GM12878 (cell line): Measurements from ENCODE around the gene NR1I3. TPM values are rescaled to one million over a fixed set of nuclear protein-coding genes. Genes with fewer than 3 reads are reported as not detected.

Experiments
- BCL3 ChIP-seq: IDR thresholded peaks from 2 replicates; pipeline ENCODE4 v1.6.1; 2011; ENCODE audit warnings: borderline replicate concordance, low read depth, mild to moderate bottlenecking, moderate library complexity, low read length; ENCODE audit not compliant: insufficient read depth, poor library complexity, severe bottlenecking
- CBX5 ChIP-seq: sonication (generic); IDR thresholded peaks from 2 replicates; pipeline ENCODE4 v1.6.1; 2016; ENCODE audit warnings: low read depth, moderate library complexity, mild to moderate bottlenecking, inconsistent platforms
- CEBPB ChIP-seq, 2 experiments: fragments of 150-350 bp in 1 of 2; IDR thresholded peaks; 2 replicates each; pipeline ENCODE4 v1.6.1; 2012 to 2014; ENCODE audit warnings: low read depth in 2 of 2, low read length in 2 of 2, borderline replicate concordance in 1 of 2, inconsistent platforms in 1 of 2
- CHD1 ChIP-seq: IDR thresholded peaks from 2 replicates; pipeline ENCODE4 v1.6.1; 2012; ENCODE audit warnings: low read depth, low read length, improper control_type of control experiment
- CHD2 ChIP-seq: IDR thresholded peaks from 2 replicates; pipeline ENCODE4 v1.6.1; 2011; ENCODE audit warnings: low read depth, low read length, improper control_type of control experiment, borderline replicate concordance
- CREM ChIP-seq: IDR thresholded peaks from 2 replicates; pipeline ENCODE4 v1.6.1; 2014; ENCODE audit warnings: antibody characterized with exemption, low read depth
- CUX1 ChIP-seq: IDR thresholded peaks from 2 replicates; pipeline ENCODE4 v1.6.1; 2012; ENCODE audit warnings: improper control_type of control experiment, low read depth, low read length; ENCODE audit not compliant: insufficient replicate concordance
- E2F8 ChIP-seq: fragments of 450-650 bp; IDR thresholded peaks from 2 replicates; pipeline ENCODE4 v1.6.1; 2018; ENCODE audit warnings: mild to moderate bottlenecking, low read depth, moderate library complexity; ENCODE audit not compliant: partially characterized antibody
- ELK1 ChIP-seq: IDR thresholded peaks from 2 replicates; pipeline ENCODE4 v1.6.1; 2012; ENCODE audit warnings: low read depth, low read length, improper control_type of control experiment
- HDAC2 ChIP-seq: fragments of 200-600 bp; sonication (generic); IDR thresholded peaks from 2 replicates; pipeline ENCODE4 v1.6.1; 2017
- IKZF2 ChIP-seq, 2 experiments: fragments of 450-650 bp; IDR thresholded peaks; 2 replicates each; pipeline ENCODE4 v1.6.1; 2017; ENCODE audit warnings: mild to moderate bottlenecking in 2 of 2, moderate library complexity in 2 of 2
- KLF5 ChIP-seq: fragments of 450-650 bp; IDR thresholded peaks from 2 replicates; pipeline ENCODE4 v1.6.1; 2014; ENCODE audit warnings: mild to moderate bottlenecking; ENCODE audit not compliant: partially characterized antibody
- MEF2A ChIP-seq: IDR thresholded peaks from 2 replicates; pipeline ENCODE4 v1.6.1; 2011; ENCODE audit warnings: low read depth, mild to moderate bottlenecking, low read length, moderate library complexity; ENCODE audit not compliant: insufficient read depth
- PML ChIP-seq: IDR thresholded peaks from 2 replicates; pipeline ENCODE4 v1.6.1; 2012; ENCODE audit warnings: low read length, inconsistent platforms
- POLR2AphosphoS2 ChIP-seq: IDR thresholded peaks from 2 replicates; pipeline ENCODE4 v1.6.1; 2011; ENCODE audit warnings: low read depth, mild to moderate bottlenecking, low read length, improper control_type of control experiment, moderate library complexity
- POU2F2 ChIP-seq: IDR thresholded peaks from 3 replicates; pipeline ENCODE4 v1.6.1; 2011; ENCODE audit warnings: low read depth, mild to moderate bottlenecking, low read length, borderline replicate concordance
- RUNX3 ChIP-seq: IDR thresholded peaks from 2 replicates; pipeline ENCODE4 v1.6.1; 2012; ENCODE audit warnings: low read length, inconsistent platforms
- ZNF207 ChIP-seq: fragments of 450-650 bp; IDR thresholded peaks from 2 replicates; pipeline ENCODE4 v1.6.1; 2014; ENCODE audit warnings: antibody characterized with exemption, mild to moderate bottlenecking, borderline replicate concordance
- polyA plus RNA-seq, 11 experiments: library from polyadenylated mRNA; depleted of rRNA in 4 of 11; unstranded in 6 of 11; stranded (reverse) in 5 of 11; fragments of >200 nt; fragmentation: Nextera tagmentation in 4 of 11; fragmentation: Illumina TruSeq in 1 of 11; extraction: Ambion mirVana in 4 of 11; extraction: Trizol in 1 of 11; gene quantifications; 1 replicate in 1 of 11; 2 replicates in 10 of 11; pipeline versions ENCODE4 v1.2.1 to v1.2.3, GENCODE V29; 2011 to 2016; ENCODE audit warnings: inconsistent platforms in 2 of 11, missing spikeins in 2 of 11, low read depth in 1 of 11
- total RNA-seq, 4 experiments: library from RNA; depleted of rRNA in 3 of 4; stranded (reverse); fragments of >200 nt in 3 of 4; fragmentation: Illumina TruSeq in 1 of 4; extraction: Trizol in 1 of 4; gene quantifications; 2 replicates each; pipeline versions ENCODE4 v1.2.1 to v1.2.3, GENCODE V29; 2013 to 2021

Gene NR1I3
- total and polyA plus RNA-seq, 10 of the 15 experiments (the other 5 are each of a cell fraction or from before 2014, with no cell fraction given) = 0.13 to 0.52 (median 0.24) TPM; not detected in 7

DNA sequence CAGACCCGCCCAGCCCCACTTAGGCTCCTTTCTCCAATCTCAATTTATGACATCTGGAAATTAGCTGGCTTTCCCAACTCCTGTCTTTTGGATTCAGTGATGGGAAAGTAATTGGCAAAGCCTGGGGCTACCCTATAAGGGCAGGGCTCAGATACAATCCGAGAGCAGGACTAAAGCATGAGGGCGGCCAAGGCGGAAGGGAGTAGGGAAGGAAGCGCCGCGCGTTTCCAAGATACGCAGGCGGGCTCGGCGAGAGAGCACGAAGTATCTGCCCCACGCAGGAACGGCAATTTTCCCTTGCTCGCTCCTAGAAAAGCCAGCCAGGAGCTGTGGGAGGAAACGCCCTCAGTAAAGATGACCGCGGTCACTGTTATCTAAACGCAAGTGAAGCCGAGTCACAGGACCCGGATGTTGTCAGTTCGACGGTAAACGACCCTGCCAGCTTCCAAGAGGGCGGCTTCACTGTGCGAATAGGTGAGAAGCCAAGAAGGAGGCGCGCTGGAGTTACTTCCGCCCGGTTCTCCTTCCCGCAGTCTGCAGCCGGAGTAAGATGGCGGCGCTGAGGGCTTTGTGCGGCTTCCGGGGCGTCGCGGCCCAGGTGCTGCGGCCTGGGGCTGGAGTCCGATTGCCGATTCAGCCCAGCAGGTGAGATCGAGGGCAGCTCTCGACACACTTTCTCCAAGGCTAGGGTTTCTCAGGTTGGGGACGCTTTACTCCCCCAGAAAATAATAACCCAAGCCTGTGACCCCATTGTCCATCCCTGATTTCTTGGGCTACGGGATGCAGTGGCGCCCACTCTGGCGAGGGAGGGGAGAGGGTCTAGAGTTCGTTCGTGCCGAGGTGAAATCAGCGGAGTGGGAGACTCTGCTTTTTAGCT lies 35.9 kb downstream of the NR1I3 start, which contains the start of gene NDUFS2 (continued):
- TF ChIP-seq BCL3 = no peak
- TF ChIP-seq POU2F2 = 0 out of 3 replicates have a peak, but pooled peaks have one; percentile 58
- 0 out of 2 replicates have a peak, but pooled peaks have one; percentile 54 for TF ChIP-seq POLR2AphosphoS2
- TF ChIP-seq E2F8 = peak; percentile 83
- TF ChIP-seq ELK1 = peak; percentile 80
- 0 out of 2 replicates have a peak, but pooled peaks have one; percentile 61 for TF ChIP-seq ZNF207
- no peak for TF ChIP-seq HDAC2
- peak; percentile 73 for TF ChIP-seq CUX1
- 0 out of 2 replicates have a peak, but pooled peaks have one; percentile 81 for TF ChIP-seq CHD1
- peak; percentile 86 for TF ChIP-seq KLF5
- peak; percentile 38 to 41; a peak in 3 of 4 replicates for TF ChIP-seq IKZF2 (IDR thresholded peaks at IDR 0.05)
- TF ChIP-seq CHD2 = no peak; the same call in 1 of the 2 replicates
- no peak for TF ChIP-seq CEBPB (IDR thresholded peaks at IDR 0.05; ENCODE audit: borderline replicate concordance in 1 of 2, low read depth in 2 of 2, low read length in 2 of 2)
- no peak for TF ChIP-seq MEF2A
- TF ChIP-seq PML = no peak
- TF ChIP-seq RUNX3 = peak; percentile 58
- TF ChIP-seq CBX5 = no peak
- peak; percentile 96 for TF ChIP-seq CREM
